Measurements from ENCODE around the gene PTOV1.

PTOV1 gene

GRCh38 chr19:49850487-49851342 is at the start of gene PTOV1:
Gene PTOV1 (plus strand): TSS chr19:49851159.
- peak; percentile 78 to 81 for DNase-seq (ENCODE audit: extremely low read depth in 1 of 2, low read depth in 1 of 2)

GRCh38 chr19:49801401-49801888 is 49.5 kb upstream of the PTOV1 start:
- no peak for DNase-seq (ENCODE audit: extremely low read depth in 1 of 2, low read depth in 1 of 2)

- DNase-seq (ENCODE audit: extremely low read depth in 1 of 2, low read depth in 1 of 2), result no peak
Observed at GRCh38 chr19:49801966-49802661, 48.8 kb upstream of the PTOV1 start.

- DNase-seq (ENCODE audit: extremely low read depth in 1 of 2, low read depth in 1 of 2), result no peak
Observed at GRCh38 chr19:49802836-49803528, 48.0 kb upstream of the PTOV1 start.

GRCh38 chr19:49803529-49803856 is 47.5 kb upstream of the PTOV1 start:
- no peak for DNase-seq (ENCODE audit: extremely low read depth in 1 of 2, low read depth in 1 of 2)

GRCh38 chr19:49805822-49806619 is 44.9 kb upstream of the PTOV1 start:
- no peak for DNase-seq (ENCODE audit: extremely low read depth in 1 of 2, low read depth in 1 of 2)

- DNase-seq (ENCODE audit: extremely low read depth in 1 of 2, low read depth in 1 of 2), result no peak
Observed at GRCh38 chr19:49806620-49806959, 44.4 kb upstream of the PTOV1 start.

GRCh38 chr19:49807058-49807903 is 43.7 kb upstream of the PTOV1 start:
- no peak for DNase-seq (ENCODE audit: extremely low read depth in 1 of 2, low read depth in 1 of 2)

GRCh38 chr19:49807904-49808675 is 42.9 kb upstream of the PTOV1 start:
- no peak for DNase-seq (ENCODE audit: extremely low read depth in 1 of 2, low read depth in 1 of 2)

- DNase-seq (ENCODE audit: extremely low read depth in 1 of 2, low read depth in 1 of 2), result peak; percentile 50 to 77
Observed at GRCh38 chr19:49808711-49809159, 42.2 kb upstream of the PTOV1 start.

GRCh38 chr19:49809160-49809940 is 41.6 kb upstream of the PTOV1 start:
- DNase-seq (ENCODE audit: extremely low read depth in 1 of 2, low read depth in 1 of 2), result no peak

- DNase-seq (ENCODE audit: extremely low read depth in 1 of 2, low read depth in 1 of 2), result no peak
Observed at GRCh38 chr19:49809941-49810389, 41.0 kb upstream of the PTOV1 start.

GRCh38 chr19:49811328-49811727 is 39.6 kb upstream of the PTOV1 start:
- no peak for DNase-seq (ENCODE audit: extremely low read depth in 1 of 2, low read depth in 1 of 2)

- DNase-seq (ENCODE audit: extremely low read depth in 1 of 2, low read depth in 1 of 2), result no peak
Observed at GRCh38 chr19:49812452-49812996, 38.4 kb upstream of the PTOV1 start.

- peak; percentile 74 to 94 for DNase-seq (ENCODE audit: extremely low read depth in 1 of 2, low read depth in 1 of 2)
Observed at GRCh38 chr19:49812997-49813861, 37.7 kb upstream of the PTOV1 start, which contains the start of gene FUZ. Gene FUZ (minus strand): TSS chr19:49813292. CDS start chr19:49813106, 186 bp downstream.

- DNase-seq (ENCODE audit: extremely low read depth in 1 of 2, low read depth in 1 of 2), result no peak
Observed at GRCh38 chr19:49814010-49814409, 36.9 kb upstream of the PTOV1 start.

- no peak for DNase-seq (ENCODE audit: extremely low read depth in 1 of 2, low read depth in 1 of 2)
Observed at GRCh38 chr19:49816590-49816989, 34.4 kb upstream of the PTOV1 start.
